Gastroesophageal sphincter (tissue), 3 donors: Measurements from ENCODE around the gene HDAC10.

Experiments used
- CTCF ChIP-seq, 4 experiments: fragments of 200-600 bp in 2 of 4; fragments of 450-650 bp in 2 of 4; sonication (generic) in 1 of 4; IDR thresholded peaks; one replicate each; pipeline ENCODE4 v1.5.1; 2017 to 2019; ENCODE audit warnings: antibody characterized with exemption in 4 of 4, mild to moderate bottlenecking in 2 of 4, moderate library complexity in 2 of 4
- POLR2A ChIP-seq, 2 donors: fragments of 450-650 bp; IDR thresholded peaks; one replicate each; pipeline ENCODE4 v1.6.1; 2017; ENCODE audit warnings: antibody characterized with exemption in 2 of 2, mild to moderate bottlenecking in 2 of 2, moderate library complexity in 1 of 2
- POLR2AphosphoS5 ChIP-seq: sonication (generic); formaldehyde crosslinking; IDR thresholded peaks from one replicate; pipeline ENCODE4 v1.6.1; 2017; ENCODE audit warnings: antibody characterized with exemption

GRCh38 chr22:50198624-50199017, 52.4 kb downstream of the HDAC10 start:
- no peak for TF ChIP-seq CTCF (IDR thresholded peaks at IDR 0.05)
- no peak for TF ChIP-seq POLR2A (IDR thresholded peaks at IDR 0.05)
- no peak for TF ChIP-seq POLR2AphosphoS5
